HCT116 (cell line): ENCODE measurements around the gene ACTN4. TPM values are rescaled to one million over a fixed set of nuclear protein-coding genes. Genes with fewer than 3 reads are reported as not detected.

Source experiments
- ATAC-seq: fragments of 200-7000 bp; cut with Tn5 transposase; 2 replicates; pipeline ENCODE4 v1.9.1; 2020; ENCODE audit warnings: mild to moderate bottlenecking, moderate library complexity
- BruUV-seq: library from RNA; stranded (reverse); fragments of 400-500 nt; replicated peaks from 2 replicates; lab custom pipeline; 2021; lab: Mats Ljungman, UMichigan
- CTCF ChIA-PET: fragments of 300-600 bp; sonication (Branson Sonifier 250); formaldehyde crosslinking; loops from one replicate; lab custom pipeline; 2021; ENCODE audit warnings: antibody characterized with exemption; lab: Charles Lee
- POLR2A ChIA-PET: fragments of 300-600, 350-600 bp; sonication (Branson Sonifier 250); formaldehyde crosslinking; loops from one replicate; lab custom pipeline; 2021; ENCODE audit warnings: antibody characterized with exemption; lab: Charles Lee
- RAD21 ChIA-PET, 2 experiments: fragments of 300-600 bp; sonication (Branson Sonifier 250); formaldehyde crosslinking; loops; one replicate each; lab custom pipeline; 2023; ENCODE audit warnings: low total read pairs in 2 of 2; ENCODE audit not compliant: uncharacterized antibody in 2 of 2, unreplicated experiment in 2 of 2, low non-redundant PET in 1 of 2; lab: Charles Lee
- DNase-seq: peaks from one replicate; pipeline ENCODE4 v3.0.0-alpha.2; 2010; ENCODE audit warnings: low read depth, low spot score
- H2AFZ ChIP-seq: fragments of 200-600 bp; shearing (Covaris generic), sonication (generic); 2 replicates; pipeline ENCODE4 v1.6.1; 2017; ENCODE audit warnings: low read depth, mixed run types, mixed read lengths, antibody characterized with exemption, low read length; ENCODE audit not compliant: poor library complexity, severe bottlenecking
- H3K27ac ChIP-seq: 2 replicates; pipeline ENCODE4 v1.5.1; 2012; ENCODE audit warnings: low read depth, low read length
- H3K27me3 ChIP-seq: fragments of 200-600 bp; sonication (generic); 2 replicates; pipeline ENCODE4 v1.6.1; 2016; ENCODE audit warnings: mixed run types, low read length, mixed read lengths; ENCODE audit not compliant: insufficient read depth
- H3K36me3 ChIP-seq, 2 experiments: fragments of 200-500 bp in 1 of 2; fragments of 200-600 bp in 1 of 2; sonication (Bioruptor generic) in 1 of 2; sonication (generic) in 1 of 2; 2 replicates each; pipeline versions ENCODE4 v1.5.1 to v1.6.1; 2014 to 2016; ENCODE audit warnings: low read length in 2 of 2, inconsistent platforms in 1 of 2, mixed read lengths in 1 of 2, mixed run types in 1 of 2; ENCODE audit not compliant: insufficient read depth in 2 of 2, control insufficient read depth in 1 of 2
- H3K4me1 ChIP-seq, 2 experiments: fragments of 200-600 bp in 1 of 2; sonication (generic) in 1 of 2; 2 replicates each; pipeline versions ENCODE4 v1.5.1 to v1.6.1; 2012 to 2017; ENCODE audit warnings: low read length in 2 of 2, inconsistent platforms in 1 of 2, mild to moderate bottlenecking in 1 of 2, mixed read lengths in 1 of 2, mixed run types in 1 of 2, moderate library complexity in 1 of 2; ENCODE audit not compliant: insufficient read depth in 2 of 2, control insufficient read depth in 1 of 2
- H3K4me2 ChIP-seq: fragments of 200-600 bp; sonication (generic); 2 replicates; pipeline ENCODE4 v1.6.1; 2017; ENCODE audit warnings: mixed run types, low read length, mixed read lengths
- H3K4me3 ChIP-seq, 2 experiments: fragments of 200-600 bp in 1 of 2; sonication (generic) in 1 of 2; replicated peaks in 1 of 2; 2 replicates each; pipeline ENCODE4 v1.5.1; 2011 to 2016; ENCODE audit warnings: low read length in 2 of 2, control low read depth in 1 of 2, low read depth in 1 of 2, mild to moderate bottlenecking in 1 of 2, mixed read lengths in 1 of 2, mixed run types in 1 of 2
- H3K79me2 ChIP-seq: fragments of 200-600 bp; sonication (generic); 2 replicates; pipeline ENCODE4 v1.6.1; 2017; ENCODE audit warnings: mild to moderate bottlenecking, mixed run types, low read length, moderate library complexity, mixed read lengths; ENCODE audit not compliant: insufficient read depth
- H3K9ac ChIP-seq: fragments of 200-600 bp; sonication (generic); 2 replicates; pipeline ENCODE4 v1.6.1; 2016; ENCODE audit warnings: low read length, mixed read lengths
- H3K9me2 ChIP-seq: fragments of 200-600 bp; sonication (generic), shearing (Covaris generic); 2 replicates; pipeline ENCODE4 v1.6.1; 2017; ENCODE audit warnings: mixed run types, mild to moderate bottlenecking, moderate library complexity; ENCODE audit not compliant: insufficient read depth
- H3K9me3 ChIP-seq, 2 experiments: fragments of 200-500 bp in 1 of 2; fragments of 200-600 bp in 1 of 2; sonication (Bioruptor generic) in 1 of 2; sonication (generic) in 1 of 2; 2 replicates each; pipeline ENCODE4 v1.6.1; 2014 to 2017; ENCODE audit warnings: low read length in 2 of 2, mixed read lengths in 2 of 2, inconsistent platforms in 1 of 2, low read depth in 1 of 2, mild to moderate bottlenecking in 1 of 2, mixed run types in 1 of 2, moderate library complexity in 1 of 2; ENCODE audit not compliant: control insufficient read depth in 1 of 2, insufficient read depth in 1 of 2
- H4K20me1 ChIP-seq: fragments of 200-600 bp; sonication (generic), shearing (Covaris generic); 2 replicates; pipeline ENCODE4 v1.6.1; 2017; ENCODE audit warnings: mixed run types, mild to moderate bottlenecking, moderate library complexity; ENCODE audit not compliant: insufficient read depth
- CEBPB ChIP-seq: IDR thresholded peaks from 2 replicates; pipeline ENCODE4 v1.6.1; 2012; ENCODE audit warnings: low read depth
- EZH2 ChIP-seq: fragments of 200-600 bp; sonication (generic); IDR thresholded peaks from 2 replicates; pipeline ENCODE4 v1.6.1; 2017; ENCODE audit warnings: antibody characterized with exemption, mixed run types
- EZH2phosphoT487 ChIP-seq: fragments of 200-600 bp; IDR thresholded peaks from 2 replicates; pipeline ENCODE4 v1.6.1; 2018; ENCODE audit warnings: antibody characterized with exemption, borderline replicate concordance
- FOSL1 ChIP-seq: IDR thresholded peaks from 2 replicates; pipeline ENCODE4 v1.6.1; 2012; ENCODE audit warnings: low read depth
- SIN3A ChIP-seq: IDR thresholded peaks from 2 replicates; pipeline ENCODE4 v1.6.1; 2012; ENCODE audit warnings: low read depth
- YY1 ChIP-seq: IDR thresholded peaks from 2 replicates; pipeline ENCODE4 v1.6.1; 2011; ENCODE audit warnings: low read length, low read depth, moderate library complexity, mild to moderate bottlenecking; ENCODE audit not compliant: insufficient replicate concordance; ENCODE audit errors: extremely low read depth
- ZFX ChIP-seq: fragments of 450-650 bp; IDR thresholded peaks from 2 replicates; pipeline ENCODE4 v1.6.1; 2017
- ZNF274 ChIP-seq: fragments of 200-500 bp; sonication (Bioruptor generic); IDR thresholded peaks from 2 replicates; pipeline ENCODE4 v1.6.1; 2014; ENCODE audit warnings: mild to moderate bottlenecking, low read depth, low read length, inconsistent platforms
- intact Hi-C: fragments of 100-400 bp; cut with micrococcal nuclease; formaldehyde crosslinking; loops from 2 replicates; pipeline ENCODE4 v1.10.0; 2022
- total RNA-seq: library from RNA; stranded (reverse); gene quantifications from one replicate; pipeline ENCODE4 v1.2.1, GENCODE V29; 2021; ENCODE audit not compliant: unreplicated experiment
- TF ChIP-seq, protein P1 (sequence below): IDR thresholded peaks from 2 replicates; pipeline ENCODE4 v1.6.1; 2012
- TF ChIP-seq, protein P2 (sequence below): IDR thresholded peaks from 2 replicates; pipeline ENCODE4 v1.6.1; 2012
- TF ChIP-seq, protein P3 (sequence below): IDR thresholded peaks from 2 replicates; pipeline ENCODE4 v1.6.1; 2011; ENCODE audit warnings: mild to moderate bottlenecking, low read length, moderate library complexity; ENCODE audit not compliant: insufficient replicate concordance; ENCODE audit errors: extremely low read depth

The ACTN4 gene
- total RNA-seq, 1 experiment from 2014 or later, result 651 TPM

DNA sequence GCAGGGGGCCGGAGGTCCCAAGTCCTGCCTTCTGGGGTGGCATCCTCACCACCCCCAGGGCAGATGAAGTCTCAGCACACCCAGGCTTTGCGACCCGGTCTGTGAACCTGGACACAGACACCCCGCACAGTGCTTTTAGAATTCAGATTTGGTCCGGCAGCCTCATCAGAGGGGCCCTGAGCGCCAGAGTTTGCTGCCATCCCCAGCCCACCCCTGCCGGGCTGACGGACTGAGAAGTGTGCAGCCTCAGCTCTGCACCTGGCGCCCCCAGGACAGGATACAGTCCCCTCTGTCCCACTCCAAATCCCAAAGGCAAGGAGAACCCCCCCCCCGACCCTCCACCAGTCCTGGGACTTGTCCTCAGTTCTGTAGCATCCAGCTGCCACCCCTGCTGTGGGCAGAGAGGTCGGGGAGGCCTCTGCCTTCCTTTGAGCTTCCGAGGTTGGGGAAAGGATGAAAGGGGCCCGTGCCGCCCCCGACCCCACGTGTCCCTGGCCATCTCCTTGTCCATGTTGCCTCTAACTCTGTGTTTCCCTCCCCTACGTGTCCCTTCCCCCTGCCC, 79.9 kb downstream of the ACTN4 start:
- Histone ChIP-seq H3K27me3 (no peaks in the 10 kb centered on the region), H3K4me2 (no peak overlapping the region), H3K9me3 (no peaks in the 10 kb centered on the region), H3K9ac (no peak overlapping the region), H2AFZ (no peak overlapping the region), H3K4me3 (no peak overlapping the region), H3K4me1 (peaks cover 3 to 16% of the 10 kb centered on the region in 2 experiments; a peak in 2 of 4 replicates), H3K9me2 (no peaks in the 10 kb centered on the region), H4K20me1 (0 out of 2 replicates have a peak, but pooled peaks cover 3% of the 10 kb centered on the region), H3K36me3 (peaks cover 20 to 73% of the 10 kb centered on the region in 2 experiments; a peak in 3 of 4 replicates), H3K27ac (no peak overlapping the region), H3K79me2 (peaks cover 8% of the 10 kb centered on the region; the same call in 1 of the 2 replicates)
- TF ChIP-seq SIN3A (no peak), YY1 (no peak), EZH2 (no peak), ZFX (no peak), EZH2phosphoT487 (no peak), FOSL1 (no peak), ZNF274 (no peak), CEBPB (no peak)
- TF ChIP-seq, protein P1, sequence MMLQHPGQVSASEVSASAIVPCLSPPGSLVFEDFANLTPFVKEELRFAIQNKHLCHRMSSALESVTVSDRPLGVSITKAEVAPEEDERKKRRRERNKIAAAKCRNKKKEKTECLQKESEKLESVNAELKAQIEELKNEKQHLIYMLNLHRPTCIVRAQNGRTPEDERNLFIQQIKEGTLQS, result no peak
- TF ChIP-seq, protein P2, sequence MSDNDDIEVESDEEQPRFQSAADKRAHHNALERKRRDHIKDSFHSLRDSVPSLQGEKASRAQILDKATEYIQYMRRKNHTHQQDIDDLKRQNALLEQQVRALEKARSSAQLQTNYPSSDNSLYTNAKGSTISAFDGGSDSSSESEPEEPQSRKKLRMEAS, result no peak
- TF ChIP-seq, protein P3, sequence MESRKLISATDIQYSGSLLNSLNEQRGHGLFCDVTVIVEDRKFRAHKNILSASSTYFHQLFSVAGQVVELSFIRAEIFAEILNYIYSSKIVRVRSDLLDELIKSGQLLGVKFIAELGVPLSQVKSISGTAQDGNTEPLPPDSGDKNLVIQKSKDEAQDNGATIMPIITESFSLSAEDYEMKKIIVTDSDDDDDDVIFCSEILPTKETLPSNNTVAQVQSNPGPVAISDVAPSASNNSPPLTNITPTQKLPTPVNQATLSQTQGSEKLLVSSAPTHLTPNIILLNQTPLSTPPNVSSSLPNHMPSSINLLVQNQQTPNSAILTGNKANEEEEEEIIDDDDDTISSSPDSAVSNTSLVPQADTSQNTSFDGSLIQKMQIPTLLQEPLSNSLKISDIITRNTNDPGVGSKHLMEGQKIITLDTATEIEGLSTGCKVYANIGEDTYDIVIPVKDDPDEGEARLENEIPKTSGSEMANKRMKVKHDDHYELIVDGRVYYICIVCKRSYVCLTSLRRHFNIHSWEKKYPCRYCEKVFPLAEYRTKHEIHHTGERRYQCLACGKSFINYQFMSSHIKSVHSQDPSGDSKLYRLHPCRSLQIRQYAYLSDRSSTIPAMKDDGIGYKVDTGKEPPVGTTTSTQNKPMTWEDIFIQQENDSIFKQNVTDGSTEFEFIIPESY, result no peak
- intact Hi-C loops, result no loop called here
- RAD21 ChIA-PET, result no interaction called here
- POLR2A ChIA-PET, result no interaction called here
- no TSS peak for BruUV-seq
- DNase-seq (no peak), ATAC-seq (no peak)
- CTCF ChIA-PET, result no interaction called here
